Body of pancreas (tissue), 4 donors: ENCODE measurements around the gene KRT28.

Experiments used
- POLR2A ChIP-seq, 3 donors: fragments of 450-650 bp; IDR thresholded peaks; one replicate each; pipeline ENCODE4 v1.6.1; 2016; ENCODE audit warnings: antibody characterized with exemption in 3 of 3, mild to moderate bottlenecking in 2 of 3
- TF ChIP-seq, protein P1 (sequence below), 7 experiments: fragments of 450-650 bp in 4 of 7; fragments of 200-600 bp in 3 of 7; sonication (generic) in 3 of 7; IDR thresholded peaks; one replicate each; pipeline ENCODE4 v1.5.1; 2016 to 2019; ENCODE audit warnings: antibody characterized with exemption in 7 of 7

DNA sequence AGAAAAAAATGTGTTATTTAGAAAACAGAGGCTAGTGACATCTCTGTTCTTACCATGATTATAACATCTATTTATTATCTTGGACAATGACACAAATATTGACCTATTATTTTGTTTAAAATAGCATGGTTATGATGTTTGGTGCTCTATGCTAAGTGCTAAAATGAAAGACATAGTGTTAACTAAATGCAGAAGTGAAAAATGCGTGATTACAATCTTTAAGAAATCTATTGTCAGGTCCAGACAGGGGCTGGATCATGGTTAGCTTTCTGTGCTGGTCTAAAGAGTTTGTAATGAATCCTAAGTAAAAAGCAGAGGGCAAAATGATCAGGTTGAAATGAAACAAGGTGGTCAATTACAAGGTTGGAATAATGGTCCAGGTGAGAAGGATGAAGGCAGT is 622 bp upstream of the KRT28 start:
- TF ChIP-seq, protein P1, sequence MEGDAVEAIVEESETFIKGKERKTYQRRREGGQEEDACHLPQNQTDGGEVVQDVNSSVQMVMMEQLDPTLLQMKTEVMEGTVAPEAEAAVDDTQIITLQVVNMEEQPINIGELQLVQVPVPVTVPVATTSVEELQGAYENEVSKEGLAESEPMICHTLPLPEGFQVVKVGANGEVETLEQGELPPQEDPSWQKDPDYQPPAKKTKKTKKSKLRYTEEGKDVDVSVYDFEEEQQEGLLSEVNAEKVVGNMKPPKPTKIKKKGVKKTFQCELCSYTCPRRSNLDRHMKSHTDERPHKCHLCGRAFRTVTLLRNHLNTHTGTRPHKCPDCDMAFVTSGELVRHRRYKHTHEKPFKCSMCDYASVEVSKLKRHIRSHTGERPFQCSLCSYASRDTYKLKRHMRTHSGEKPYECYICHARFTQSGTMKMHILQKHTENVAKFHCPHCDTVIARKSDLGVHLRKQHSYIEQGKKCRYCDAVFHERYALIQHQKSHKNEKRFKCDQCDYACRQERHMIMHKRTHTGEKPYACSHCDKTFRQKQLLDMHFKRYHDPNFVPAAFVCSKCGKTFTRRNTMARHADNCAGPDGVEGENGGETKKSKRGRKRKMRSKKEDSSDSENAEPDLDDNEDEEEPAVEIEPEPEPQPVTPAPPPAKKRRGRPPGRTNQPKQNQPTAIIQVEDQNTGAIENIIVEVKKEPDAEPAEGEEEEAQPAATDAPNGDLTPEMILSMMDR (IDR thresholded peaks at IDR 0.05): no peak
- TF ChIP-seq POLR2A (IDR thresholded peaks at IDR 0.05): no peak
